Left ventricle myocardium inferior (tissue), 1 donor: ENCODE results near the gene ZNF280B. TPM values are rescaled to one million over a fixed set of nuclear protein-coding genes. Genes with fewer than 3 reads are reported as not detected.
"Not testable (repeated sequence)": the region's sequence is repeated elsewhere in the genome, so short reads cannot be mapped to it uniquely, and the experiment has no call there.

ENCODE experiments used
- DNase-seq: peaks from one replicate; pipeline ENCODE4 v3.0.0-alpha.2; 2020
- H3K27ac ChIP-seq: fragments of 200-600 bp; replicated peaks from 2 replicates; pipeline ENCODE4 v1.8.0; 2021
- H3K27me3 ChIP-seq: fragments of 200-600 bp; 2 replicates; pipeline ENCODE4 v1.8.0; 2021; ENCODE audit warnings: low read depth
- H3K36me3 ChIP-seq: fragments of 200-600 bp; 2 replicates; pipeline ENCODE4 v1.8.0; 2021
- H3K4me1 ChIP-seq: fragments of 200-600 bp; 2 replicates; pipeline ENCODE4 v1.8.0; 2021
- H3K4me3 ChIP-seq: fragments of 200-600 bp; 2 replicates; pipeline ENCODE4 v1.8.0; 2021; ENCODE audit warnings: mild to moderate bottlenecking, moderate library complexity
- H3K9me3 ChIP-seq: fragments of 200-600 bp; replicated peaks from 2 replicates; pipeline ENCODE4 v1.8.0; 2021
- intact Hi-C: fragments of 100-400 bp; cut with micrococcal nuclease; formaldehyde crosslinking; loops from one replicate; pipeline ENCODE4 v1.11.0; 2022
- total RNA-seq: library from RNA; stranded (reverse); fragmentation: NEBNext Ultra II Directional; extraction: Animal tissue kit (Norgen Biotek cat#: 25700); gene quantifications from one replicate; pipeline ENCODE4 v1.2.1, GENCODE V29; 2021
- TF ChIP-seq, protein P1 (sequence below): fragments of 200-600 bp; IDR thresholded peaks from 2 replicates; pipeline ENCODE4 v1.8.0; 2021; ENCODE audit warnings: antibody characterized with exemption, mild to moderate bottlenecking, borderline replicate concordance
- donor health status: DM: no; HTN: yes; CAD: no; lungs with severe emphysema.

The ZNF280B gene
- total RNA-seq, 1 donor from 2014 or later, result 0.96 TPM

GRCh38 chr22:22519591-22519990, 11.0 kb upstream of the ZNF280B start:
- H3K4me1 ChIP-seq, result no peaks in the 10 kb centered on the region
- no peaks in the 10 kb centered on the region for H3K9me3 ChIP-seq
- intact Hi-C loops, result no loop called here
- H3K4me3 ChIP-seq, result no peak overlapping the region
- H3K36me3 ChIP-seq, result no peaks in the 10 kb centered on the region
- no peak overlapping the region for H3K27ac ChIP-seq
- DNase-seq, result no peak
- peaks cover 85% of the 10 kb centered on the region for H3K27me3 ChIP-seq
- TF ChIP-seq, protein P1, sequence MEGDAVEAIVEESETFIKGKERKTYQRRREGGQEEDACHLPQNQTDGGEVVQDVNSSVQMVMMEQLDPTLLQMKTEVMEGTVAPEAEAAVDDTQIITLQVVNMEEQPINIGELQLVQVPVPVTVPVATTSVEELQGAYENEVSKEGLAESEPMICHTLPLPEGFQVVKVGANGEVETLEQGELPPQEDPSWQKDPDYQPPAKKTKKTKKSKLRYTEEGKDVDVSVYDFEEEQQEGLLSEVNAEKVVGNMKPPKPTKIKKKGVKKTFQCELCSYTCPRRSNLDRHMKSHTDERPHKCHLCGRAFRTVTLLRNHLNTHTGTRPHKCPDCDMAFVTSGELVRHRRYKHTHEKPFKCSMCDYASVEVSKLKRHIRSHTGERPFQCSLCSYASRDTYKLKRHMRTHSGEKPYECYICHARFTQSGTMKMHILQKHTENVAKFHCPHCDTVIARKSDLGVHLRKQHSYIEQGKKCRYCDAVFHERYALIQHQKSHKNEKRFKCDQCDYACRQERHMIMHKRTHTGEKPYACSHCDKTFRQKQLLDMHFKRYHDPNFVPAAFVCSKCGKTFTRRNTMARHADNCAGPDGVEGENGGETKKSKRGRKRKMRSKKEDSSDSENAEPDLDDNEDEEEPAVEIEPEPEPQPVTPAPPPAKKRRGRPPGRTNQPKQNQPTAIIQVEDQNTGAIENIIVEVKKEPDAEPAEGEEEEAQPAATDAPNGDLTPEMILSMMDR, result no peak

GRCh38 chr22:22516992-22517391, 8.4 kb upstream of the ZNF280B start:
- no peak for DNase-seq
- TF ChIP-seq, protein P1, result no peak
- H3K4me1 ChIP-seq, result no peaks in the 10 kb centered on the region
- H3K4me3 ChIP-seq, result no peak overlapping the region
- H3K27ac ChIP-seq, result no peak overlapping the region
- H3K27me3 ChIP-seq, result peaks cover 87% of the 10 kb centered on the region
- H3K9me3 ChIP-seq, result no peaks in the 10 kb centered on the region
- no peaks in the 10 kb centered on the region for H3K36me3 ChIP-seq
- intact Hi-C loops, result no loop called here

DNA sequence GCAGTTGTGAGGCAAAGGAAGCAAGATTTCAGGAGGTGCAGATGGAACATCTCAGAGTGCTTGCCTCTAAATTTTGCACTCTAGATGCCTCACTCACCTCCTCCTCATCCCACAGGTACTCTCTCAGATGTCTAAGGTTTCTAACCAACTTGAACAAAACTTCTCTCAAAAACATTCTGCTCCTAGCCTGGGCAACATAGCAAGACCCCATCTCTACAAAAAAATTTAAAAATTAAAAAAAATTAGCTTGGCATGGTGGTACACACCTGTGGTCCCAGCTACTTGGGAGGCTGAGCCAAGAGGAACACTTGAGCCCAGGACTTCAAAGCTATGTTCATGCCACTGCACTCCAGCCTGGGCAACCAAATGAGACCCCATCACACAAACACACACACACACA, 7.3 kb upstream of the ZNF280B start:
- no peak overlapping the region for H3K27ac ChIP-seq
- H3K4me3 ChIP-seq, result no peak overlapping the region
- TF ChIP-seq, protein P1, result no peak
- H3K27me3 ChIP-seq, result peaks cover 87% of the 10 kb centered on the region
- no peaks in the 10 kb centered on the region for H3K36me3 ChIP-seq
- intact Hi-C loops, result no loop called here
- no peak for DNase-seq
- peaks cover 2% of the 10 kb centered on the region for H3K9me3 ChIP-seq
- H3K4me1 ChIP-seq, result no peaks in the 10 kb centered on the region

GRCh38 chr22:22514431-22514830, 5.9 kb upstream of the ZNF280B start:
- H3K27ac ChIP-seq, intact Hi-C loops, H3K4me3 ChIP-seq, H3K36me3 ChIP-seq, H3K4me1 ChIP-seq, DNase-seq: not testable (repeated sequence)
- Histone ChIP-seq H3K9me3 (peaks cover 17% of the 10 kb centered on the region), H3K27me3 (peaks cover 84% of the 10 kb centered on the region)

GRCh38 chr22:22513619-22514018, 5.1 kb upstream of the ZNF280B start:
- TF ChIP-seq, protein P1, result no peak
- H3K4me1 ChIP-seq, result no peaks in the 10 kb centered on the region
- no peak for DNase-seq
- peaks cover 24% of the 10 kb centered on the region for H3K9me3 ChIP-seq
- no peak overlapping the region for H3K27ac ChIP-seq
- no peaks in the 10 kb centered on the region for H3K36me3 ChIP-seq
- peaks cover 76% of the 10 kb centered on the region for H3K27me3 ChIP-seq
- intact Hi-C loops, result no loop called here
- no peak overlapping the region for H3K4me3 ChIP-seq

DNA sequence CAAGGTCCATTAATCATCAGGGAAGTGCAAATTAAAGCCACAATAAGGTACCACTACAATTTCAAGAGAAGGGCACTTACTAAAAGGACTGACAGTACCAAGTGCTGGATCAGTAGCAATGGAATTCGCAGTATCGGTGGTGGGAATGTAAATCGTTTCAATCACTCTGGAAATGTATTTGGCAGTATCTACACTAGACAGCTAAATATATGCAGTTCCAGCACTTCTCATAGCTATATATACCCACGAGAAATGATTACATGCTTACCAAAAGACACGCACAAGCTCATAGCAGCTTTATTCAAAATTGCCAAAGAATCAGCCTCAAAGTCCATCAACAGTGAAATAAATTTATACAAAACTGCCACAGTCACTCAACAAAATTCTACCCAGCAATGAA, 4.4 kb upstream of the ZNF280B start:
- H3K4me1 ChIP-seq, result peaks cover 7% of the 10 kb centered on the region
- no peaks in the 10 kb centered on the region for H3K36me3 ChIP-seq
- peaks cover 77% of the 10 kb centered on the region for H3K27me3 ChIP-seq
- intact Hi-C loops, result no loop called here
- DNase-seq, result no peak
- TF ChIP-seq, protein P1, result no peak
- H3K4me3 ChIP-seq, result no peak overlapping the region
- H3K9me3 ChIP-seq, result peaks cover 24% of the 10 kb centered on the region
- H3K27ac ChIP-seq, result no peak overlapping the region

GRCh38 chr22:22510833-22511232, 2.3 kb upstream of the ZNF280B start:
- peaks cover 33% of the 10 kb centered on the region for H3K9me3 ChIP-seq
- H3K27me3 ChIP-seq, result peaks cover 70% of the 10 kb centered on the region
- H3K36me3 ChIP-seq, H3K4me3 ChIP-seq, H3K4me1 ChIP-seq, H3K27ac ChIP-seq, intact Hi-C loops, DNase-seq: not testable (repeated sequence)

- intact Hi-C loops, H3K4me3 ChIP-seq, DNase-seq, H3K36me3 ChIP-seq, H3K4me1 ChIP-seq, H3K27ac ChIP-seq: not testable (repeated sequence)
- peaks cover 61% of the 10 kb centered on the region for H3K27me3 ChIP-seq
- peaks cover 33% of the 10 kb centered on the region for H3K9me3 ChIP-seq
Observed at GRCh38 chr22:22509912-22510311, 1.4 kb upstream of the ZNF280B start.
